Neuron (in vitro differentiated cells): ENCODE results near the gene CADPS2.

Source experiments
- H2AFZ ChIP-seq: one replicate; pipeline ENCODE4 v1.6.1; 2013; ENCODE audit warnings: low read depth, mild to moderate bottlenecking, inconsistent platforms, low read length, moderate library complexity
- H3K27me3 ChIP-seq: one replicate; pipeline ENCODE4 v1.6.1; 2013; ENCODE audit warnings: low read length; ENCODE audit not compliant: insufficient read depth
- H3K36me3 ChIP-seq: one replicate; pipeline ENCODE4 v1.6.1; 2013; ENCODE audit warnings: low read length; ENCODE audit not compliant: insufficient read depth
- H3K4me1 ChIP-seq: one replicate; pipeline ENCODE4 v1.6.1; 2013; ENCODE audit warnings: low read length; ENCODE audit not compliant: insufficient read depth
- H3K4me3 ChIP-seq: 2 replicates; pipeline ENCODE4 v1.5.1; 2013; ENCODE audit warnings: mild to moderate bottlenecking, low read length, moderate library complexity
- H3K9me3 ChIP-seq: one replicate; pipeline ENCODE4 v1.6.1; 2013; ENCODE audit warnings: low read length

The CADPS2 gene

DNA sequence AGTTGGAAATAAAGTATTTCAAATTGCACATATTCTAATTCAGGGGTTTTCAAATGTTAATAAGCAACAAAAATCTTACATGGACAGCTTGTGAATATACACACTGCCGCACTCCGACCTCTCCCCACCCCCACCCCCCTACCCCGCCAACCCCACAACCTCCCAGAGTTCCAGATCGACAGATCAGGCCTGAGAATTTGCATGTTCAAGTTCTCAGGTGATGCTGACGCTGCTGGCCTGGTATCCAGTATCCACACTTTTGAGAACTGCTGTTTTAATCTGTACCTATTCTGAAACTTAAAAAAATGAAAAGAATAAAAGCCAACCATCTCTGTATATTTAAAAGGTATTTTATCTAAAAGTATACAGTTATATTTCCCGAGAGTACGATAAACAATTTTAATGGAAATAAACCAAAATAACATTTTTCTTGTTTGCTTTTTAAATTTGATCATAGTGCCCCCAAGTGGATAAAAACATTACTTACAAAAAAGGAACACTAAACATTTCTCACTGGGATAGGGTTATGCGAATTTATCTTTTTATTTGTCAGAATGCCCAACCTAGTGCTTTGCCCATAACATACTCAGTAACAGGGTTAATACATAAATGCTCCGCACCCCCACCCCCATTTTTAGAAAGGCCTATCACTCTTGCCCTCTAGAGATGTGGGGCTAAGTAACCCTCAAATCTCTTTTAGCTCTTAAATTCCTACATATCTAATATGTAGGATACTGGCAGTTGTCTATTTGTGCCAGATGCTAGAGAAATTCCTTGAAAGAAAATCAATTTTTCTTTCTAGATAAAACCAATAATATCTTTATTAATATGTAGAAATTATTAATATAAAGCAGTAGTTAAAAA, 353.6 kb downstream of the CADPS2 start:
- Histone ChIP-seq H3K4me3 (no peak overlapping the region), H3K9me3 (no peaks in the 10 kb centered on the region), H2AFZ (no peak overlapping the region), H3K4me1 (peaks cover 5% of the 10 kb centered on the region), H3K27me3 (no peaks in the 10 kb centered on the region), H3K36me3 (no peaks in the 10 kb centered on the region)

DNA sequence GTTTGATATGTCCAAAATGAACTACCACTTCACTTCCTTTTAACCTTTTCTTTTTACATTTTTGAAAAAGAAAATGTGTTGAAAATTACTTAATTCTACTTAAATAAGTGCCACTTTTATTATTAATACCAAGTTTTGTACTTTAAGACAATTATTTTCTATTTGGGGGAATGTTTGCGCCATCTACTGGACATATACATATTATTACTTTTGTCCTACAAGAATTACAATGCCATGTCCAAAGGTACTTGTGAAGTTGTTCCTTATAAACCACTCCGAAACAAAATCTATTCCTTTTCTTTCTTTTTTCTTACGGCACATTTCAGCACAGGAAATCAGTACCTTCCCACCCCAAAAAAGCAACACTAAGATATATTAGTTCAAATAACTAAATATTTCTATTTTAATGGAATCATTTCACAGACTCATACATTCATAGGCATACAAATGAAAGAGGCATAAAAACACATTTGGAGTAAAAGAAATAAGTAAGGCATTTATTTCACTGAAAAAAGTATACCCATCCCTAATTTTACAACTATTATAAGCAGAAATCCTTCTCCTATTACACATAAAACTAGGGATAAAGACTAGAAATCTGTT, 357.3 kb downstream of the CADPS2 start:
- Histone ChIP-seq H3K4me3 (no peak overlapping the region), H3K36me3 (no peaks in the 10 kb centered on the region), H2AFZ (no peak overlapping the region), H3K4me1 (peaks cover 5% of the 10 kb centered on the region), H3K27me3 (no peaks in the 10 kb centered on the region), H3K9me3 (no peaks in the 10 kb centered on the region)

DNA sequence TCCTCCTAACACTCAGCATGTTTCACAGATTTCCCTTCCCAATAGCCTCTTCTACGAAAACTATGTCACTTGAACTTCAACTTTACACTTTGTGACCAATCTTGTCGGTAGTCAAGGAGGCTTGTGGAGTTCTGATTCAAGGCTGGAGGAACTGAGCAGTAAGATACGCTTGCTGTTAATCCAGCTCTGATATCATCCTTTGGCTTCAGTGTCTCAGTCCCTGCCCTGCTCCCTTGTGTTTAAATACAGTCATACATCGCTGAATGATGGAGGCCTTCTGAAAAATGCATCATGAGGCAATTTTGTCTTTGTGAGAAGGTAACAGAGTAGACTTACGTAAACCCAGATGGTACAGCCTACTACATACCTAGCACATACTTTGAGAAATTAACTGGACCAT, 360.9 kb downstream of the CADPS2 start:
- H3K27me3 ChIP-seq, result no peaks in the 10 kb centered on the region
- no peak overlapping the region for H2AFZ ChIP-seq
- peaks cover 7% of the 10 kb centered on the region for H3K4me1 ChIP-seq
- H3K36me3 ChIP-seq, result no peaks in the 10 kb centered on the region
- no peaks in the 10 kb centered on the region for H3K9me3 ChIP-seq
- H3K4me3 ChIP-seq, result no peak overlapping the region

DNA sequence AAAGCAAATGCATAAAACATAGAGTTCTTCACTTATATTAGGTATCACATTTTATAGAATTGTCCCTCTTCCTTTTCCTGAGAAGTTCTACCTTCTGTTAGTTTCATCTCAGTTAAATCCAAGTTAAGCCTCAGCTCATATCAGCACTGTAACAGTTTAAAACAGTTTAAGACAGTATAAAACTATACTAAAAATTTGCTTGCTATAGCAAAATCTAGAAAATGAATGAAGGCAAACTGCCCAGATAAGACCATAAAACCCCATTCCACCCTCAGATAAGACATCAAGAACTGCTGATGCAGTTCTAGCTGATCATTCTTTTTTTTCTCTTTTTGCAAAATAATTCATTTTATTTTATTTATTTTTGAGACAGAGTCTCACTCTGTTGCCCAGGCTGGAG, 364.5 kb downstream of the CADPS2 start:
- H3K4me3 ChIP-seq, result no peak overlapping the region
- H3K9me3 ChIP-seq, result no peaks in the 10 kb centered on the region
- H3K4me1 ChIP-seq, result peaks cover 7% of the 10 kb centered on the region
- no peaks in the 10 kb centered on the region for H3K27me3 ChIP-seq
- H2AFZ ChIP-seq, result no peak overlapping the region
- no peaks in the 10 kb centered on the region for H3K36me3 ChIP-seq

DNA sequence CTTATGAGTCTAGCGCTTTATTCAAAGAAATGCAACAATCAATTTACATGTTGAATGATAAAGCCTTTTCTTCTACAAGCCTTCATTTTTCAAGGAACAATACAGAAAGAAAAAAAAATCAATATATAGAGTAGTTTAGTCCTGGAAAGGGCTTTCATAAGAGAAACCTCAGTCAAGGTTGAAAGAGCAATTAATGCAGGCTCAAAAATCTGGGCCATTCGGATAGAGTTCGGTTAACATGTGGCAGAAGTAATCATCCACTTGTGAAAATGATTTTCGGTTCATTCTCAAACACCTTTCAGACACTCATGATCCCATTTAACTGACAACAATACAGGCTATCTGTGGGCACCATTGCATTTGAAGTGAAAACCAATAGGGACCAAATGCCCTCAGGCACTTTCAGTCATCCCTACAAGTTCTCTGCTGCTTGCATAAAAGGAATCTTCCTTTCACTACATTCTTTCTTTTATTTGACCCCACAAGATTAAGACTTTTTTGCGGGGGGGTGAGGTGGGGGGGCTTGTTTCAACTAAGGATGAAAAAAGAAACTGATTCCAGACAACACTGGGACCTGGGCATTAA, 365.2 kb downstream of the CADPS2 start:
- Histone ChIP-seq H2AFZ (no peak overlapping the region), H3K27me3 (no peaks in the 10 kb centered on the region), H3K9me3 (no peaks in the 10 kb centered on the region), H3K36me3 (no peaks in the 10 kb centered on the region), H3K4me1 (peaks cover 7% of the 10 kb centered on the region), H3K4me3 (no peak overlapping the region)

DNA sequence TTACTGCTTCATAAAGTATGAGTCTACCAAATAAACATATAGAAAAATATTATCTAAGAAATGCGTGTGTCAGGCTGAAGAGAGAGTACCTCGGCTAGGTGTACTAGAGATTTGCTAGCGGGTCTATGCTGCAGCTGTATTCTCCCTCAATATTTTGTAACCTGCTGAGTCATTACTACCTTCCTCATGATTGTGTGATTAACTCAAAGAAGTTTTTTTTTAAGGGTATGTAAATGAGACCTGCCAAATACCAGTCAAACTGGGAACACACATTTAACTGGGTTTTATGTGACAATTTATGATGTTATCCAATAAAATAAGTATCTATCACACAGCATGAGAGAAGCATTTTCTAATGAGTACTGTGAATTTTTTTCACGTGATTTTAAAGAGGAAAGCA, 367.8 kb downstream of the CADPS2 start:
- Histone ChIP-seq H2AFZ (no peak overlapping the region), H3K36me3 (no peaks in the 10 kb centered on the region), H3K4me1 (peaks cover 7% of the 10 kb centered on the region), H3K4me3 (no peak overlapping the region), H3K27me3 (no peaks in the 10 kb centered on the region), H3K9me3 (no peaks in the 10 kb centered on the region)

GRCh38 chr7:122517576-122517975, 368.7 kb downstream of the CADPS2 start:
- Histone ChIP-seq H2AFZ (no peak overlapping the region), H3K4me1 (peaks cover 7% of the 10 kb centered on the region), H3K36me3 (no peaks in the 10 kb centered on the region), H3K4me3 (no peak overlapping the region), H3K27me3 (no peaks in the 10 kb centered on the region), H3K9me3 (no peaks in the 10 kb centered on the region)

GRCh38 chr7:122515404-122515803, 370.9 kb downstream of the CADPS2 start:
- Histone ChIP-seq H3K4me3 (no peak overlapping the region), H2AFZ (no peak overlapping the region), H3K9me3 (no peaks in the 10 kb centered on the region), H3K27me3 (no peaks in the 10 kb centered on the region), H3K36me3 (no peaks in the 10 kb centered on the region), H3K4me1 (no peaks in the 10 kb centered on the region)

GRCh38 chr7:122511268-122511667, 375.0 kb downstream of the CADPS2 start:
- Histone ChIP-seq H2AFZ (no peak overlapping the region), H3K4me1 (no peaks in the 10 kb centered on the region), H3K27me3 (no peaks in the 10 kb centered on the region)

DNA sequence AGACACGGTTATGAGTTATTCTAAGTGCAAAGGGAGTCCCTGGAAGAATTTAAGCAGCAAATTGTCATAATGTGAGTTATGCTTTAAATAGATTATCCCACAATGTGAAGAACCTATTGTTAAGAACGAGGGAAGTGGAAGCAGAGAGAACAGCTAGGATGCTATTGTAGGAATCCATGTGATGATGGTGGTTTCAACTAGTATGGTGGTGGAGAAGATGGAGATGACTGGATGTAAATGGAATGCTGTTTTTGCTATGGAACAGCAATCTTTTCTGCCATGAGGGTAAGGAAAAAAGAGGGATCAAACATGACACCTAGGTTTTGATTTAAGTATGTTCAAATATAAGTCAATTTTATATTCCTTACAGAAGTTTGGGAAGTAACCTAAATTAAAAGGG, 378.7 kb downstream of the CADPS2 start:
- Histone ChIP-seq H3K9me3 (no peaks in the 10 kb centered on the region), H3K4me3 (no peak overlapping the region), H3K27me3 (no peaks in the 10 kb centered on the region), H3K36me3 (no peaks in the 10 kb centered on the region), H2AFZ (no peak overlapping the region), H3K4me1 (no peaks in the 10 kb centered on the region)

More at GRCh38 chr7:122511268-122511667, 375.0 kb downstream of the CADPS2 start:
- H3K9me3 ChIP-seq, result no peaks in the 10 kb centered on the region
- no peaks in the 10 kb centered on the region for H3K36me3 ChIP-seq
- H3K4me3 ChIP-seq, result no peak overlapping the region

DNA sequence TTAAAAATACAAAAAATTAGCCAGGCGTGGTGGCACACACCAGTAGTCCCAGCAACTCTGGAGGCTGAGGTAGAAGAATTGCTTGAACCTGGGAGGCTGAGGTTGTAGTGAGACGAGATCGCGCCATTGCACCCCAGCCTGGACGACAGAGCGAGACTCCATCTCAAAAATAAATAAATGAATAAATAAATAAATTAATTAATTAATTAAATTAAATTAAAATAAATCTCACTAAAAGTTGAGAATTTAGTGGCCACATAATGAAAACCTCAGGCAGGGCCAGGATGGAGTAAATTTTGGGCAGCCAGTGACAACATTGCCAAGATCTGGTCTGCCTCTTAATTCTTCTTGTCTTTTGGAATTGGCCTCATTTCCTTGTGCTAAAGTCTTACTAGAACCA, 394.3 kb downstream of the CADPS2 start:
- Histone ChIP-seq H2AFZ (no peak overlapping the region), H3K36me3 (no peaks in the 10 kb centered on the region), H3K4me3 (no peak overlapping the region), H3K9me3 (no peaks in the 10 kb centered on the region), H3K27me3 (no peaks in the 10 kb centered on the region), H3K4me1 (no peaks in the 10 kb centered on the region)

- no peak overlapping the region for H3K4me3 ChIP-seq
- H3K27me3 ChIP-seq, result no peaks in the 10 kb centered on the region
- no peaks in the 10 kb centered on the region for H3K36me3 ChIP-seq
Measured at GRCh38 chr7:122488241-122488640, 398.0 kb downstream of the CADPS2 start.

DNA sequence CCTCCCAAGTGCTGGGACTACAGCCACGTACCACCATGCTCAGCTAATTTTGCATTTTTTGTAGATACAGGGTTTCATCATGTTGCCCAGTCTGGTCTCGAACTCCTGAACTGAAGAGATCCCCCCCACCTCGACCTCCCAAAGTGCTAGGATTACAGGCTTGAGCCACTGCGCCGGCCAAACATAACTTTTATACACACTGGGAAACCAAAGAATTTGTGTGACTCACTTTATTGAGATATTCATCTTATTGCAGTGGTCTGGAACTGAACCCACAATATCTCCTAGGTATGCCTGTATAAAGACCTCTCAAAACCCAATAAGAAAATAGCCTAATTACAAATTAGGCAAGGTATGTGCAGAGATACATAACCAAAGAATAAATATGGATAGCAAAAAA, 399.1 kb downstream of the CADPS2 start:
- Histone ChIP-seq H3K27me3 (no peaks in the 10 kb centered on the region), H3K36me3 (no peaks in the 10 kb centered on the region), H3K4me1 (no peaks in the 10 kb centered on the region), H3K4me3 (no peak overlapping the region), H2AFZ (no peak overlapping the region), H3K9me3 (no peaks in the 10 kb centered on the region)

More at GRCh38 chr7:122488241-122488640, 398.0 kb downstream of the CADPS2 start:
- Histone ChIP-seq H3K4me1 (no peaks in the 10 kb centered on the region), H2AFZ (no peak overlapping the region), H3K9me3 (no peaks in the 10 kb centered on the region)
